ENCODE results near the gene PCNT.

GRCh38 chr21:46319186-46319585 lies 4.8 kb upstream of the PCNT start:
- TF ChIP-seq POLR2A (IDR thresholded peaks at IDR 0.05) (no peak), CTCF (IDR thresholded peaks at IDR 0.05 in 4 of 5, conservative IDR thresholded peaks at IDR 0.05 in 1 of 5) (no peak)
